ENCODE measurements around the gene GLRA1.

DNA sequence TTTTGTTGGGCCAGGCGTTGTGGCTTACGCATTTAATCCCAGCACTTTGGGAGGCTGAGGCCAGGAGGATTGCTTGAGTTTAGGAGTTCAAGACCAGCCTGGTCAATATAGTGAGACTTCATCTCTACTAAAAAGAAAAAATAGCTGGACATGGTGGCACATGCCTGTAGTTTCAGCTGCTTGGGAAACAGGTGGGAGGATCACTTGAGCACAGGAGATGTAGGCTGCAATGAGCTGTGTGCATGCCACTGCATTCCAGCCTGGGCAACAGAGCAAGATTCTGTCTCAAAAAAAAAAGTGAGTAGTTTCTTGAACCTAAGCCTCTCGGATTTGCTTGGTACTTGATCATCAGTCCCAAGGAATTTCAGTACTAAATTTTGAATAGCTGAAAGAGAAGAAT lies 126.0 kb downstream of the GLRA1 start:
- TF ChIP-seq, protein P1, sequence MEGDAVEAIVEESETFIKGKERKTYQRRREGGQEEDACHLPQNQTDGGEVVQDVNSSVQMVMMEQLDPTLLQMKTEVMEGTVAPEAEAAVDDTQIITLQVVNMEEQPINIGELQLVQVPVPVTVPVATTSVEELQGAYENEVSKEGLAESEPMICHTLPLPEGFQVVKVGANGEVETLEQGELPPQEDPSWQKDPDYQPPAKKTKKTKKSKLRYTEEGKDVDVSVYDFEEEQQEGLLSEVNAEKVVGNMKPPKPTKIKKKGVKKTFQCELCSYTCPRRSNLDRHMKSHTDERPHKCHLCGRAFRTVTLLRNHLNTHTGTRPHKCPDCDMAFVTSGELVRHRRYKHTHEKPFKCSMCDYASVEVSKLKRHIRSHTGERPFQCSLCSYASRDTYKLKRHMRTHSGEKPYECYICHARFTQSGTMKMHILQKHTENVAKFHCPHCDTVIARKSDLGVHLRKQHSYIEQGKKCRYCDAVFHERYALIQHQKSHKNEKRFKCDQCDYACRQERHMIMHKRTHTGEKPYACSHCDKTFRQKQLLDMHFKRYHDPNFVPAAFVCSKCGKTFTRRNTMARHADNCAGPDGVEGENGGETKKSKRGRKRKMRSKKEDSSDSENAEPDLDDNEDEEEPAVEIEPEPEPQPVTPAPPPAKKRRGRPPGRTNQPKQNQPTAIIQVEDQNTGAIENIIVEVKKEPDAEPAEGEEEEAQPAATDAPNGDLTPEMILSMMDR (IDR thresholded peaks at IDR 0.05), result no peak
- TF ChIP-seq POLR2A (IDR thresholded peaks at IDR 0.05), result no peak

All from vagina (tissue), 2 donors.